Measurements from ENCODE around the gene POLR1G.

POLR1G gene

DNA sequence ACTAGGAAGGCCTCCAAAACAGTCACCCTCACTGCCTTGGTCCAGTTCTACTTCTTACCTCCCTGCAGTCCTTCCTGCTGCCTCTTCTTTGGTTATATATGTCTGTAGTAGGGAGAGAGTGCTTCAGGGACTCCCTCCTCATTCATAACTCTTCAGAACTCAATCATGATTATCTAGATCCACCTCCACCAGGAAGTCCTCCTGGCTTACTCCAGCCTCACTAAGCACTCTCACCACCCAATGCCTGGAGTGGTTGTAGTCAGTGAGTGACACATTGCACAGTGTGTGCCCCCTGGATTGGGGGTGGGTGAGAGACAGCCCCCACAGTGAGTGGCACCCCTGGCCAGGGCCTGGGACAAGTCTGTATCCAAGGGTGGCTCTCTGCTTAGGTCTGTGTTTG, 51.3 kb downstream of the POLR1G start:
- Mint-ChIP-seq H3K4me1 (ENCODE audit: low read depth) (peaks cover 14% of the 10 kb centered on the region), H3K27me3 (no peaks in the 10 kb centered on the region), H3K36me3 (ENCODE audit: low read depth) (no peaks in the 10 kb centered on the region), H3K9me3 (no peaks in the 10 kb centered on the region), H3K4me3 (no peak overlapping the region), H3K27ac (no peak overlapping the region)
- no peak for DNase-seq
